Stimulated activated CD4-positive, alpha-beta T cell treated with anti-CD3 and anti-CD28 coated beads, Interleukin-4, amount 100 ng/mL, for 1 hour (primary cell): ENCODE results near the gene ERLEC1.
A peak's percentile ranks its signal among the peaks of the same experiment; 100 is the strongest.
"Not testable (repeated sequence)": the region's sequence is repeated elsewhere in the genome, so short reads cannot be mapped to it uniquely, and the experiment has no call there.

ENCODE experiments used
- DNase-seq: peaks from one replicate; pipeline ENCODE4 v3.0.0-alpha.2; 2020

ERLEC1 gene

GRCh38 chr2:53784436-53784835 is 2.4 kb upstream of the ERLEC1 start:
- no peak for DNase-seq

- DNase-seq: no peak
Observed at GRCh38 chr2:53785366-53785765, 1.5 kb upstream of the ERLEC1 start.

GRCh38 chr2:53786352-53786704 is 516 bp upstream of the ERLEC1 start:
- peak; percentile 15 for DNase-seq

DNA sequence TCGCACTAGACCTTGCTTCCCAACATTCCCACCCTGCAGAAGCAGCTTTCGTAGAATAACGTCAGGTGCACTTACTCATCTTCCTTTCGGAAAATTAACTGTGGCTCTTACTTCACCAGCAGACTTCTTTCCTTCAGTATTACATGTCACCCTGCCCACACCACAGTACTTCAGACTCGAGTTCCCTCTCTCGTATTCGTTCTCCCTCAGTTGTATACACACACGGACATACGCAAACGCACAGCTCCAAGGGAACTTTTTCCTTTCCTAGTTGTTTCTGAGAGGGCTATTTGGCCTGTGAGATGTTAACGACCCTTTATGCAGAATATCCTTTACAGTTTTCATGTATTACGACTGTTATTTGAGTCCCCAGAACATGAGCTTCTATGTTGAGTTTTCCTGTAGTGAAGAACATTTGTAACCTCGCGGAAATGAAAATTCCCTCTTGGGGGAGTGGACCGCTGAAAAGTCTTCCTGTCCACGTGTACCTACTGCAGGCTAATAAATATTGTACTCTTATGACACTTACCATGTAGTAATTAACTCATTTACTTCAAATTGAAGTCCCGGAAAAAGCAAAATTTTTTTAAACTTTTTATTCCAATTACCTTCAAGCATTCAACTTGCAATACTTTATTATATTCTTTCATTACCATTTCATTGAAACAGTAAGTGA is 908 bp downstream of the ERLEC1 start:
- DNase-seq: no peak

DNA sequence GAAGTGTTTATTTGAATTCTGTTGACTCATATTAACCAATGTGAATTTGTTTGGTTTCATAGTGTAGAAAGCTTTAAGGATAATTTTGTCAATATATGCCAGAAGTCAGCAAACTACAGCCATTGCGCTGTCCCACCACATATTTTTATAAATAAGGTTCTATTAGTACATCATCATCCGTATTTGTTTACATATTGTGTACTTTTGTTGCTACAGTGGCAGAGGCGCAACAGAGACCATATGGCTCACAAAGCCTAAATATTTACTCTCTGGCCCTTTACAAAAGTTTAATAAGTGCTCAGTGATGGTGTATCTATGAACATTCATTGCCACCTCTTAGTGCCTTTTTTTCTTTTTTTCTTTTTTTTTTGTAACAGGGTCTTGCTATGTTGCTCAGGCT is 6.4 kb downstream of the ERLEC1 start:
- DNase-seq: no peak

DNA sequence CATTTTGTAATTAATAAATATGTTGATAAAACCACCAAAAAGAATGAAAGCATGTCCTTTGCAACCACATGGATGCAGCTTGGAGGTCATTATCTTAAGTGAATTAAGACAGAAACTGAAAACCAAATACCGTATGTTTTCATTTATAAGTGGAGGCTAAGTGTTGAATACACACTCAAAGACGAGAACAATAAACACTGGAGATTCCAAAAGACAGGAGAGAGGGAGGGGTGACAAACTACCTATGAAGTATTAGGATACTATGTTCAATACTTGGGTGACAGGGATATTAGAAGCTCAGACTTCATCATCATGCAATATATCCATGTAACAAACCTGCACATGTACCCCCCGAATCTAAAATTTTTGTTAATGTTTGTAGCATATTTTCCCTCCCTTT is 7.0 kb downstream of the ERLEC1 start:
- DNase-seq: no peak

DNA sequence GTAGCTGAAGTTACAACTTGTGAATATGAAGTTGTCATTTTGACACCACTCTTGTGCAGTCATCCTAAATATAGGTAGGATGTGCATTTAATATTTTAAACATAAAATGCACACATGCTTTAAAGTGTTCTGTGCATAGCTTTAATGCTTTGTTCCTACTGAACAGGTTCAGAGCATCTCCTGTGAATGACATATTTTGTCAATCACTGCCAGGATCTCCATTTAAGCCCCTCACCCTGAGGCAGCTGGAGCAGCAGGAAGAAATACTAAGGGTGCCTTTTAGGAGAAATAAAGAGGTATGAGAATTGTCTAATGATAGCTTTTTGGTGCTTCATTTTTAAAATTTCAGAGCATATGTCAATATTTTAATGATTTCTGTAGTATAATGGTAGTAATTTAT is 14.7 kb downstream of the ERLEC1 start:
- DNase-seq: no peak

- no peak for DNase-seq
Observed at GRCh38 chr2:53802617-53803151, 15.8 kb downstream of the ERLEC1 start.

- DNase-seq: no peak
Observed at GRCh38 chr2:53811601-53812000, 24.8 kb downstream of the ERLEC1 start.

DNA sequence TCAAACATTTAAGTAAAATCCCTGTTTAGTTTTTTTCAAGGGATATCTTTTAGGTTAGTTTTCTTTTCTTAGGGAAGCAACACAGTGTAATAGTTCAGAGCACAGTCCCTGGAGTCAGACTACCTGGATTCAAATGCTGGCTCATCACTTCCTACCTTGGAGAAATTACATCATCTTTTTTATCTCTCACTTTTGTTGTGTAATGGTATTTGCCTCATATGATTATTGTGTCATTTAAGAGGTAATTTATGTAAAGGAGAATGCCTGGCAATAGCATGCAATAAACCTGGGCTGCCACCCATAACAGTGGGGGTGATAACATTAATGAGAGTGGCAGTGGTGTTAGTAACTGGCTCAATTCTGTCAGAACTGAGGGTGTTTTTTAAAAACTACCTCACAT is 26.3 kb downstream of the ERLEC1 start:
- DNase-seq: no peak

- DNase-seq: no peak
Observed at GRCh38 chr2:53818854-53819435, 32.1 kb downstream of the ERLEC1 start.

GRCh38 chr2:53819634-53820033 is 32.8 kb downstream of the ERLEC1 start:
- no peak for DNase-seq

- no peak for DNase-seq
Observed at GRCh38 chr2:53820048-53820447, 33.2 kb downstream of the ERLEC1 start.

GRCh38 chr2:53820711-53821110 is 33.9 kb downstream of the ERLEC1 start:
- no peak for DNase-seq

DNA sequence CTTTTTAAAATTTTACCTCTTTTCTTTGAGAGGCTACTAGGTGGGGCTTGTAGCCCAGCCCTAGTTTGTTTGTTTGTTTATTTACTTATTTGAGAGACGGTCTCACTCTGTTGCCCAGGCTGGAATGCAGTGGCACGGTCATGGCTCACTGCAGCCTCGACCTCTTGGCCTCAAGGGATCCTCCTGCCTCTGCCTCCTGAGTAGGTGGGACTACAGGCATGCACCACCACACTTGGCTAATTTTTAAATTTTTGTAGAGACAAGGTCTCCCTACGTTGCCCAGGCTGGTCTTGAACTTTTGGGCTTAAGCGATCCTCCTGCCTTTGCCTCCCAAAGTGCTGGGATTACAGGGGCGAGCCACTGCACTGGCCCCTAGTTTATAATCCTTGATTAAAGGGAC is 35.0 kb downstream of the ERLEC1 start:
- DNase-seq: no peak

- peak; percentile 8 for DNase-seq
Observed at GRCh38 chr2:53823639-53824038, 36.8 kb downstream of the ERLEC1 start.

DNA sequence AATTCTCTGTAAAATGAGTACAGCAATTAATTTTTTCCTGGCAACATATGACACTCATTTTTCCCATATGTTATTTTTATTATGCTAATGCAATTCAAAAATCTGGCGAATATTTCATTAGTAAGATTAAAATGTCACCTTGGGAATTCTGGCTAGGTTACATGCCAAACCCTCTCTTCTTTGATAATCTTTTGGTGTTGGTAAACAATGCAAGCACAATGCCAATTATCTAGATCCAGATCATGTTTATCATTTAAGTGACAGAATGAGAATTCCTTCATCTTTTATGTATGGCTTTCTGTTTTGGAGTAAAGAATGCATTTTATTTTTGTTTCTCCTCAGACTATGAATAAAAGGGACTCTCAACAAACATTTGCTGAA is 39.2 kb downstream of the ERLEC1 start:
- no peak for DNase-seq

DNA sequence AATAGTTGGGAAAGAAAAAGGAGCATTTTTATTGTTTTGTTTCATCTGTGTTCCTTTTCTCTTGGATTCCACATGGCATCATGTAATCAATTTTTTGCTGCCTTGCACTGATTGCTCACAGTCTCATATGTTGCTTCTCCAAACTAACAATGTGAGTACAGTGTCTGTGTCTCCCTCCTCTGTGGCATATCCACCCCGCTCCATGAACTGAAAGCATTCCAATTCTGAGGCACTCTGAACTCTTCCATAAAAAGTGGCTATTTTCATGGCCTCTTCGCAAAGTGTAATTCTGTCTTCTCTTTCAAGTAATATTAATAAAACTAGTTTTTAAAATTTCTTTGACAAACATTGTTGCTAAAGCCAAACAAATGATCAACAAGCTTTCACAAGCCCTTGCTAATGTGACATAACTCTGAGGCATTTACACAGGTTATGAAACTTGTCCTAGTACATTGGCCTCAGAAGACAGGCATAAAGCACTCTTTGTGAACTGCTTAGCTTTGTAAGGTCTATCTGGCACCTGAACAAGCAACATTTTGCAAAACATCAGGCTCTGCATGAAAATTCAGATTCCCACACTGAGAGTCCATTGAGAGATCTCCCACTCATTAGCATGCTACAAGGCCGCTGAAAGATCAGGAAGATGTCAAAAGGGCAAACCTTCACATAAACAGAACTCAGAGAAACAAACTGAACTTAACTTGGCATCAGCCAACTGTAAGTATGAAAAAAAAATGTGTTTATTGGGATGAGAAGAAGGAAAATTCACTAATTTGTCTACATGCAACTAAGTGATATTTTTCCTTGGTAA is 39.9 kb downstream of the ERLEC1 start:
- DNase-seq: no peak

DNA sequence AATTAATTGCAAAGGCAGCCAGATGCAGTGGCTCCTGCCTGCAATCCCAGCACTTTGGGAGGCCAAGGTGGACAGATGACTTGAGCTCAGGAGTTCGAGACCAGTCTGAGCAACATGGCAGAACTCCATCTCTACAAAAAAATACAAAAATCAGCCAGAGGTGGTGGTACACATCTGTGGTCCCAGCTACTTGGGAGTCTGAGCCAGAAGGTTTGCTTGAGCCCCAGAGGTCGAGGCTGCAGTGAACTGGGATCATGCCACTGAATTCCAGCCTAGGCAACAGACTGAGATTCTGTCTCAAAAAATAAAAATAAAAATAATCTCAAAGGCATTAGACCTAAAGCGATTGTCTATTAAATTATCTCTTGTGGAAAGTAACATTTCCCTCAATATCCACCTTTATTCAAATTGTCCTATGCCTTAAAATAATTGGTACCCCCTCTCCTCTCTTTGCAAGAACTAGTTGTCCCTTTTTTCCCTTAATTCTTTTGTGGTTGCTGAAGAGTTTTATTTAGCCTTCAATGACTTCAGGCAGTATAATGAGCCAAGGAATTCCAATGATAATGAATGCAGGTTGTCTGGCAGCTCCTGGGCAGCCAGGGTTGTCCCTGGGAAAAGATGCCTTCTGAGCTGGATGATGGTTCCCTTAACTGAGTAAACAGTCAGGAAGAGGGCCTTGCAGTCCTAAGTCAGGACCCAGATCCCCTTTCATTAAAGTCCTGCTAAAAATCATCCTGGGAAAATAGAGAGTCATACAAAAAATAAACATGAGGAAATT is 40.7 kb downstream of the ERLEC1 start:
- DNase-seq: no peak

DNA sequence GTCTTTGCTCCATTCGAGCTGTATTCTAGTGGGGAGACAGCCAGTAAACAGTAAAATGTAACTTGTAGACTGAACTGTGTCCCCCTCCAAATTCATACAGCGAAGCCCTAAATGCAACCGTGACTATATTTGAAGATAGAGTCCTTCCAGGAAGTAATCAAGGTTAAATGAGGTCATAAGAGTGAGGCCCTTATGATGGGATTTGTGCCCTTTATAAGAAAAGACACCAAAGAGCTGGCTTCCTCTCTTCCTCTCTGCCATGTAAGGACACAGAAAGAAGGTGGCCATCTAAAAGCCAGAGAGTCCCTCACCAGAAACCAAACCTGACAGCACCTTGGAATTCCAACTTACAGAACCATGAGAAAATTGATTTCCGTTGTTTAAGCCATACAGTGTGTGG is 41.5 kb downstream of the ERLEC1 start:
- DNase-seq: no peak

DNA sequence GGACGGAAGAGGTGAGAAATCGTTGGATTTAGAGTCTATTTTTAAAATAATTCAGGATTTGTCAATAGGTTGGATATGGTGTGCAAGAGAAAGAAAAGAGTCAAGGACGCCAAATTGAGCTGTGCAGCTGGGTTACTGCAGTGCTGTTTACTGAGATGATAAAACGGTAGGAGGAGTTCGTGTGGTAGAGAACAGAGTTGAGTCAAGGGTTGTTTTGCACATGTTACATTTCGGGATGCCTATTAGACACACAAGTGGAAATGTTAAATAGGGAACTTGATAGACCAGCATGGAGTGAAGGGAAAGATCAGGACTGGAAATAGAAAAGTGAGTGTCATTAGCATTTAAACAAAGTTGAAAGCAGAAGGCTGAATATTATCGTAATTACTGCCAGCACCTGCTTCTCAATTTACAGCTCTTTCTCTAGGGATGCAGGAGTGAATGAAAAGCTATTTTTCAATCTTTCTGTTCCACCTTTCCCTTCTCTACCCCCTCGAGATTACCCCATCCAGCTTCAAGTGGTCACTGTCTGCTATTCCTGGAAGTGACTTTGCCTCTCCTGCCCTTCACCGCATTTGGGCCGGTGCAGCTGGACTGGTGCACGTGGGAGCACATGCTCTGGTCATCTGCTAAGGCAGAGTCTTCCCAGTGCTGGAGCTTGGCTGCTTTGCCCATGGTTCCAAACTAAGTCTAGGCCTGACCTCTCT is 42.6 kb downstream of the ERLEC1 start:
- no peak for DNase-seq

GRCh38 chr2:53829980-53830290 is 43.1 kb downstream of the ERLEC1 start:
- DNase-seq: not testable (repeated sequence)

GRCh38 chr2:53840580-53840979 is 53.7 kb downstream of the ERLEC1 start:
- no peak for DNase-seq
